Astrocyte of the spinal cord (primary cell): ENCODE measurements around the gene PTPRG.

Experiments used
- DNase-seq: peaks from one replicate; pipeline ENCODE4 v3.0.0; 2011; ENCODE audit warnings: low read depth, low spot score
- H3K4me3 ChIP-seq: 2 replicates; pipeline ENCODE4 v1.5.1; 2011; ENCODE audit warnings: low read depth, mild to moderate bottlenecking, low read length, moderate library complexity
- CTCF ChIP-seq: IDR thresholded peaks from 2 replicates; pipeline ENCODE4 v1.5.1; 2012; ENCODE audit warnings: low read depth, mild to moderate bottlenecking, low read length, inconsistent platforms
- in situ Hi-C: cut with HindIII; loops from 2 replicates; pipeline ENCODE4 v1.10.0; 2017; ENCODE audit warnings: low sequenced_read_pairs

The PTPRG gene

GRCh38 chr3:62287392-62287927 is 726.1 kb downstream of the PTPRG start:
- H3K4me3 ChIP-seq = no peak overlapping the region
- no peak for DNase-seq
- in situ Hi-C loops = no loop called here
- no peak for TF ChIP-seq CTCF

GRCh38 chr3:62289922-62290321 is 728.6 kb downstream of the PTPRG start:
- TF ChIP-seq CTCF = no peak
- in situ Hi-C loops = no loop called here
- no peak for DNase-seq
- no peak overlapping the region for H3K4me3 ChIP-seq

GRCh38 chr3:62293051-62293780 is 731.8 kb downstream of the PTPRG start:
- in situ Hi-C loops = no loop called here
- DNase-seq = no peak
- no peak for TF ChIP-seq CTCF

GRCh38 chr3:62295571-62295970 is 734.2 kb downstream of the PTPRG start:
- in situ Hi-C loops = no loop called here
- TF ChIP-seq CTCF = no peak
- no peak for DNase-seq
- H3K4me3 ChIP-seq = no peak overlapping the region

More at GRCh38 chr3:62293051-62293780, 731.8 kb downstream of the PTPRG start:
- H3K4me3 ChIP-seq = no peak overlapping the region

- in situ Hi-C loops = no loop called here
- no peak for DNase-seq
- H3K4me3 ChIP-seq = no peak overlapping the region
- TF ChIP-seq CTCF = no peak
Measured at GRCh38 chr3:62300617-62301016, 739.2 kb downstream of the PTPRG start.

GRCh38 chr3:62312201-62312600 is 750.8 kb downstream of the PTPRG start:
- TF ChIP-seq CTCF = no peak
- no peak overlapping the region for H3K4me3 ChIP-seq
- in situ Hi-C loops = no loop called here
- no peak for DNase-seq
